ENCODE measurements around the gene PEPD. TPM values are rescaled to one million over a fixed set of nuclear protein-coding genes. Genes with fewer than 3 reads are reported as not detected.
A peak's percentile ranks its signal among the peaks of the same experiment; 100 is the strongest.

PEPD gene
- total RNA-seq, 1 donor from 2014 or later = 32.6 TPM

GRCh38 chr19:33510462-33511194 lies 11.0 kb downstream of the PEPD start:
- DNase-seq = no peak

GRCh38 chr19:33509774-33510173 lies 11.8 kb downstream of the PEPD start:
- DNase-seq = peak; percentile 38

- no peak for DNase-seq
Measured at GRCh38 chr19:33508941-33509614, 12.5 kb downstream of the PEPD start.

GRCh38 chr19:33508431-33508830 lies 13.2 kb downstream of the PEPD start:
- no peak for DNase-seq

GRCh38 chr19:33508009-33508408 lies 13.6 kb downstream of the PEPD start:
- DNase-seq = no peak

- no peak for DNase-seq
Measured at GRCh38 chr19:33507021-33507956, 14.3 kb downstream of the PEPD start.

GRCh38 chr19:33506498-33506897 lies 15.1 kb downstream of the PEPD start:
- no peak for DNase-seq

GRCh38 chr19:33505823-33506222 lies 15.8 kb downstream of the PEPD start:
- no peak for DNase-seq

- no peak for DNase-seq
Measured at GRCh38 chr19:33505148-33505547, 16.4 kb downstream of the PEPD start.

GRCh38 chr19:33504058-33504444 lies 17.5 kb downstream of the PEPD start:
- DNase-seq = no peak

- DNase-seq = no peak
Measured at GRCh38 chr19:33503433-33504057, 18.0 kb downstream of the PEPD start.

GRCh38 chr19:33503030-33503429 lies 18.6 kb downstream of the PEPD start:
- DNase-seq = no peak

GRCh38 chr19:33502521-33502920 lies 19.1 kb downstream of the PEPD start:
- no peak for DNase-seq

GRCh38 chr19:33501693-33502356 lies 19.8 kb downstream of the PEPD start:
- no peak for DNase-seq

- no peak for DNase-seq
Measured at GRCh38 chr19:33500991-33501390, 20.6 kb downstream of the PEPD start.

- DNase-seq = no peak
Measured at GRCh38 chr19:33500586-33500985, 21.0 kb downstream of the PEPD start.

- DNase-seq = no peak
Measured at GRCh38 chr19:33499671-33500506, 21.7 kb downstream of the PEPD start.

GRCh38 chr19:33499248-33499647 lies 22.3 kb downstream of the PEPD start:
- DNase-seq = no peak

GRCh38 chr19:33498391-33499000 lies 23.1 kb downstream of the PEPD start:
- no peak for DNase-seq

GRCh38 chr19:33497778-33498175 lies 23.8 kb downstream of the PEPD start:
- DNase-seq = no peak

Measured in tongue (tissue), 2 donors.